GM19395 (cell line): Measurements from ENCODE around the gene NECTIN1.

Source experiments
- ATAC-seq: cut with Tn5 transposase; IDR thresholded peaks from one replicate; pipeline ENCODE4 v1.9.1; 2021; ENCODE audit warnings: mild to moderate bottlenecking, moderate library complexity; ENCODE audit not compliant: unreplicated experiment

NECTIN1 gene

GRCh38 chr11:119676461-119677020, 52.5 kb downstream of the NECTIN1 start:
- ATAC-seq, result no peak

- peak; percentile 93 for ATAC-seq
Measured at GRCh38 chr11:119673759-119674336, 55.2 kb downstream of the NECTIN1 start.

- ATAC-seq, result peak; percentile 18
Measured at GRCh38 chr11:119673052-119673758, 55.8 kb downstream of the NECTIN1 start.

GRCh38 chr11:119672597-119672996, 56.4 kb downstream of the NECTIN1 start:
- no peak for ATAC-seq

GRCh38 chr11:119671561-119672015, 57.4 kb downstream of the NECTIN1 start:
- ATAC-seq, result no peak

GRCh38 chr11:119671051-119671450, 57.9 kb downstream of the NECTIN1 start:
- ATAC-seq, result no peak

GRCh38 chr11:119669487-119669886, 59.5 kb downstream of the NECTIN1 start:
- no peak for ATAC-seq

GRCh38 chr11:119668676-119669075, 60.3 kb downstream of the NECTIN1 start:
- ATAC-seq, result no peak

GRCh38 chr11:119666463-119667131, 62.4 kb downstream of the NECTIN1 start:
- peak; percentile 89 for ATAC-seq

GRCh38 chr11:119666061-119666460, 62.9 kb downstream of the NECTIN1 start:
- no peak for ATAC-seq

GRCh38 chr11:119664701-119665420, 64.1 kb downstream of the NECTIN1 start:
- ATAC-seq, result no peak

- ATAC-seq, result no peak
Measured at GRCh38 chr11:119664063-119664572, 64.9 kb downstream of the NECTIN1 start.

- ATAC-seq, result no peak
Measured at GRCh38 chr11:119663279-119663678, 65.7 kb downstream of the NECTIN1 start.

GRCh38 chr11:119661226-119661625, 67.8 kb downstream of the NECTIN1 start:
- no peak for ATAC-seq

GRCh38 chr11:119659971-119660723, 68.9 kb downstream of the NECTIN1 start:
- ATAC-seq, result no peak

GRCh38 chr11:119652907-119653659, 75.9 kb downstream of the NECTIN1 start:
- ATAC-seq, result no peak

GRCh38 chr11:119651802-119652584, 77.0 kb downstream of the NECTIN1 start:
- ATAC-seq, result no peak

GRCh38 chr11:119650251-119650650, 78.7 kb downstream of the NECTIN1 start:
- no peak for ATAC-seq

GRCh38 chr11:119647254-119647653, 81.7 kb downstream of the NECTIN1 start:
- no peak for ATAC-seq
